OCI-LY1 (cell line): ENCODE data around the gene KRT4.

Experiments used
- H2AFZ ChIP-seq: fragments of 200-600 bp; sonication (generic), shearing (Covaris generic); 2 replicates; pipeline ENCODE4 v1.6.0; 2014; ENCODE audit warnings: antibody characterized with exemption, mild to moderate bottlenecking, low read length
- H3F3A ChIP-seq: fragments of 200-600 bp; sonication (generic), shearing (Covaris generic); 2 replicates; pipeline ENCODE4 v1.6.0; 2014; ENCODE audit warnings: mild to moderate bottlenecking, antibody characterized with exemption, low read length, moderate library complexity; ENCODE audit not compliant: insufficient read depth
- H3K27ac ChIP-seq: fragments of 200-600 bp; sonication (generic); 2 replicates; pipeline ENCODE4 v1.5.1; 2014; ENCODE audit warnings: low read length, mixed run types, mild to moderate bottlenecking, low read depth; ENCODE audit not compliant: poor library complexity, severe bottlenecking
- H3K27me3 ChIP-seq: fragments of 200-600 bp; sonication (generic); 2 replicates; pipeline ENCODE4 v1.6.0; 2014; ENCODE audit warnings: antibody characterized with exemption, mild to moderate bottlenecking, low read length, moderate library complexity; ENCODE audit not compliant: insufficient read depth
- H3K36me3 ChIP-seq: fragments of 200-600 bp; sonication (generic); 2 replicates; pipeline ENCODE4 v1.6.1; 2014; ENCODE audit warnings: mild to moderate bottlenecking, antibody characterized with exemption, low read length, moderate library complexity, mixed read lengths; ENCODE audit not compliant: insufficient read depth
- H3K4me1 ChIP-seq: fragments of 200-600 bp; sonication (generic); 2 replicates; pipeline ENCODE4 v1.5.1; 2014; ENCODE audit warnings: mild to moderate bottlenecking, low read length, moderate library complexity; ENCODE audit not compliant: insufficient read depth, severe bottlenecking
- H3K4me2 ChIP-seq: fragments of 200-600 bp; sonication (generic), shearing (Covaris generic); 2 replicates; pipeline ENCODE4 v1.6.1; 2014; ENCODE audit warnings: low read length
- H3K4me3 ChIP-seq: fragments of 200-600 bp; sonication (generic); 2 replicates; pipeline ENCODE4 v1.5.1; 2014; ENCODE audit warnings: low read length, low read depth, mild to moderate bottlenecking, mixed read lengths; ENCODE audit not compliant: poor library complexity, severe bottlenecking
- H3K79me2 ChIP-seq: fragments of 200-600 bp; shearing (Covaris generic); 2 replicates; pipeline ENCODE4 v1.6.1; 2016; ENCODE audit warnings: mixed run types, low read length, mixed read lengths; ENCODE audit not compliant: insufficient read depth
- H3K9ac ChIP-seq: fragments of 200-600 bp; sonication (generic), shearing (Covaris generic); 2 replicates; pipeline ENCODE4 v1.6.1; 2014; ENCODE audit warnings: mild to moderate bottlenecking, low read length, mixed read lengths
- H3K9me2 ChIP-seq: fragments of 200-600 bp; sonication (generic), shearing (Covaris generic); 2 replicates; pipeline ENCODE4 v1.6.1; 2014; ENCODE audit warnings: low read depth, mild to moderate bottlenecking, low read length, mixed read lengths
- H3K9me3 ChIP-seq: fragments of 200-600 bp; shearing (Covaris generic); 2 replicates; pipeline ENCODE4 v1.6.1; 2014; ENCODE audit warnings: low read length, mixed read lengths
- H4K20me1 ChIP-seq: fragments of 200-600 bp; sonication (generic), shearing (Covaris generic); 2 replicates; pipeline ENCODE4 v1.6.0; 2016; ENCODE audit warnings: mild to moderate bottlenecking, low read length; ENCODE audit not compliant: insufficient read depth
- EZH2 ChIP-seq: fragments of 200-600 bp; sonication (generic), shearing (Covaris generic); IDR thresholded peaks from 2 replicates; pipeline ENCODE4 v1.8.0; 2017; ENCODE audit warnings: borderline replicate concordance, mixed run types, mild to moderate bottlenecking, antibody characterized with exemption, low read length, moderate library complexity, mixed read lengths
- TF ChIP-seq, protein P1 (sequence below): fragments of 200-600 bp; sonication (generic), shearing (Covaris generic); IDR thresholded peaks from 2 replicates; pipeline ENCODE4 v1.5.1; 2017; ENCODE audit warnings: mild to moderate bottlenecking, antibody characterized with exemption, low read length, moderate library complexity, mixed read lengths

The KRT4 gene

DNA sequence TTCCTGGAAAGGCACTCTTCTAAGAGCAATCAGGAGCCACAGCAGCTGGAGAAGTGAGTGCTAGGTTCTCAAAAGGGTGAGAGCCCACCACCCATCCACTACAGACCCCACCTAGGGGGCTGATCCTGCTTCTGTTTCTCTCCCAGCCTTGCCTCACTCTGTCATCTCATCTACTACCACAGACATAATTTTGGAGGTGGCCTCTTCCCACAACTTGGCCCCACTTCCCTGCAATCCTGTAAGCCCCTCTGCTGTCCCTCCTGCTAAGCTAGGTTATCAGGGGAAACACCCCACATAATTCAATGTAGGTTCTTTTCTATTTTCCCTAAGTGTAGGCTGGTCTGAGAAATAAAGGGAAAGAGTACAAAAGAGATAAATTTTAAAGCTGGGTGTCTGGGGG is 53.3 kb downstream of the KRT4 start:
- H4K20me1 ChIP-seq = no peaks in the 10 kb centered on the region
- no peak overlapping the region for H3K9ac ChIP-seq
- H3K36me3 ChIP-seq = no peaks in the 10 kb centered on the region
- TF ChIP-seq EZH2 = no peak
- no peaks in the 10 kb centered on the region for H3K79me2 ChIP-seq
- no peaks in the 10 kb centered on the region for H3K4me1 ChIP-seq
- no peaks in the 10 kb centered on the region for H3K9me2 ChIP-seq
- H3K9me3 ChIP-seq = peaks cover 2% of the 10 kb centered on the region; the same call in 1 of the 2 replicates
- no peak overlapping the region for H3K27ac ChIP-seq
- no peak overlapping the region for H3K4me3 ChIP-seq
- no peak overlapping the region for H2AFZ ChIP-seq
- H3K4me2 ChIP-seq = no peak overlapping the region
- H3K27me3 ChIP-seq = no peaks in the 10 kb centered on the region
- H3F3A ChIP-seq = no peaks in the 10 kb centered on the region

DNA sequence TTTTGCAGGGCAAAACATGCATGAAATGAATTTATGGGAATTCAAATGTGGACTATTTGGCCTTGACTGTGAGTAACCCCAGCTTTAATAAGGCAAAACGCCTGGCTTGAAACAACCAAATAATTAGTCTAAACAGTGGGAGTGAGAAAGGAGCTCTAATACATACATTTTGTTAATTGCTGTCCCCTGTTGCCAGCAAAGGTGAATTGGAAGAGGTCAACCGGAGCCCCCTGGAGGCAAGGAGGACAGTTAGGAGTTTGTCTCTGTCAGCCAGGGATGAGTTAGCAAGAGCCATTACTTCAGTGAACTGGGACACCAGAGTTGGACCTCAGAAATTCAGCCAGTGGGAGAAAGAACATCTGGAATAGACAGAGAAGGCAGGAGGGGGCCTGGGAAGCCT is 54.2 kb downstream of the KRT4 start:
- Histone ChIP-seq H3K4me1 (no peaks in the 10 kb centered on the region), H3K36me3 (no peaks in the 10 kb centered on the region), H3K27ac (no peak overlapping the region), H3K9me2 (no peaks in the 10 kb centered on the region), H3F3A (no peaks in the 10 kb centered on the region), H2AFZ (no peak overlapping the region), H3K27me3 (no peaks in the 10 kb centered on the region), H3K9me3 (peaks cover 2% of the 10 kb centered on the region; the same call in 1 of the 2 replicates), H3K4me2 (no peak overlapping the region), H3K4me3 (no peak overlapping the region), H3K9ac (no peak overlapping the region), H4K20me1 (no peaks in the 10 kb centered on the region), H3K79me2 (no peaks in the 10 kb centered on the region)
- TF ChIP-seq, protein P1, sequence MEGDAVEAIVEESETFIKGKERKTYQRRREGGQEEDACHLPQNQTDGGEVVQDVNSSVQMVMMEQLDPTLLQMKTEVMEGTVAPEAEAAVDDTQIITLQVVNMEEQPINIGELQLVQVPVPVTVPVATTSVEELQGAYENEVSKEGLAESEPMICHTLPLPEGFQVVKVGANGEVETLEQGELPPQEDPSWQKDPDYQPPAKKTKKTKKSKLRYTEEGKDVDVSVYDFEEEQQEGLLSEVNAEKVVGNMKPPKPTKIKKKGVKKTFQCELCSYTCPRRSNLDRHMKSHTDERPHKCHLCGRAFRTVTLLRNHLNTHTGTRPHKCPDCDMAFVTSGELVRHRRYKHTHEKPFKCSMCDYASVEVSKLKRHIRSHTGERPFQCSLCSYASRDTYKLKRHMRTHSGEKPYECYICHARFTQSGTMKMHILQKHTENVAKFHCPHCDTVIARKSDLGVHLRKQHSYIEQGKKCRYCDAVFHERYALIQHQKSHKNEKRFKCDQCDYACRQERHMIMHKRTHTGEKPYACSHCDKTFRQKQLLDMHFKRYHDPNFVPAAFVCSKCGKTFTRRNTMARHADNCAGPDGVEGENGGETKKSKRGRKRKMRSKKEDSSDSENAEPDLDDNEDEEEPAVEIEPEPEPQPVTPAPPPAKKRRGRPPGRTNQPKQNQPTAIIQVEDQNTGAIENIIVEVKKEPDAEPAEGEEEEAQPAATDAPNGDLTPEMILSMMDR = no peak

DNA sequence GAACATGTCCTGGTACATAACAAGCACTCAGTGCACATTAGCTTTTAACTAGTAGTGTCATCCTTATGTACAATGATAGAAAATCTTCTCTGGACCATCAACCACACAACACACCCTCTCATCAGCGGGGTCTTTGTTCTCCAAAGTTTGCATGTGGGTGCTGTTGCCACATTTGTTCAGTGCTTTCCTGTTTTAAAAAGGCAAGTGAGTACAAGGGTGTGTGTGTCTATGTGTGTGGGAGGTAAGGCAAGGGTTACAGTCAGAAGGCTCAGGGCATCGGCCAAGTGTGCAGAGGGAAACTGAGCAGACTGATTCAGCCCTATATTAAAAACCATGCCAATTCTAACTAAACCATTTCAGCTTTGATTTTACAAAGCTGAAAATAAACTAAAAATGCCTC is 54.7 kb downstream of the KRT4 start:
- TF ChIP-seq, protein P1 = no peak
- TF ChIP-seq EZH2 = no peak
- H3K9me2 ChIP-seq = no peaks in the 10 kb centered on the region

DNA sequence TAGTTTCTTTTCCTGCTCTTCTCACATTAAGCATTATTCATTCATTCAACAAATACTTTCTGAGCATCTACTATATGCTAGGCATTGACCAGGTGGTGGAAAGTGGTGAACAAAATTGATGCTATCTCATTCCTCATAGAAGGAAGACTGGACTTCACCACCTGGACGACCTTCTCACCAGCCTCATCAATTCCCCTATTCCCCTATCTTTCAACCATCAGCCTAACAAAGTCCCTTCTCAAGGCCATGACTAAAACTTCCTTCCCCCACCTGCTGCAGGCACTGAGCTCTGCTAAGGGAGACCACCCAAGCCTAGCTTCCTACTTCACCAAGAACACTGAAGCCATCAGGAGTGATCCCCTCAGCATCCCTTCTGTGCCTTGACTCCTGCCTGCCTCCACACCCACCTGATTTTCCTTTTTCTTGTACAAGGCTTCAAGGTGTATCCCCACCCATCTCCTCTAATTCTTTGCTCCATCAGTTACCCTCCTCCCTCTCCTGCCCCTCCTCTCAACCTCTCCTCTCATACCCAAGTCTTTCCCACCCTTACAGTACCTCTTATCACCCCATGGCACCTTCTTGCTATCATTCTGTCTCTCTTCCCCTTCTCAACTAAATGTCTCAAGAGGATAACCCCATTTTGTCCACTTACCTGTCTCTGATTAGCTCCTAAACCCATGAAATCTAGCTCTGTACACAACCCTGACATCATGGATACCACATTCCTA is 56.3 kb downstream of the KRT4 start:
- Histone ChIP-seq H3K36me3 (no peaks in the 10 kb centered on the region), H3K4me1 (no peaks in the 10 kb centered on the region), H3F3A (no peaks in the 10 kb centered on the region), H3K79me2 (no peaks in the 10 kb centered on the region), H3K9me2 (no peaks in the 10 kb centered on the region), H3K4me3 (no peak overlapping the region), H3K9me3 (peaks cover 2% of the 10 kb centered on the region; the same call in 1 of the 2 replicates), H3K27me3 (no peaks in the 10 kb centered on the region), H2AFZ (no peak overlapping the region), H3K27ac (no peak overlapping the region), H4K20me1 (no peaks in the 10 kb centered on the region), H3K4me2 (no peak overlapping the region), H3K9ac (no peak overlapping the region)
- no peak for TF ChIP-seq EZH2
- TF ChIP-seq, protein P1 = no peak

More for the DNA sequence above, 54.7 kb downstream of the KRT4 start:
- Histone ChIP-seq H3F3A (no peaks in the 10 kb centered on the region), H3K9ac (no peak overlapping the region), H2AFZ (no peak overlapping the region), H3K4me3 (no peak overlapping the region), H3K4me2 (no peak overlapping the region), H3K79me2 (no peaks in the 10 kb centered on the region), H3K27me3 (no peaks in the 10 kb centered on the region), H3K4me1 (no peaks in the 10 kb centered on the region), H3K27ac (no peak overlapping the region), H3K9me3 (peaks cover 2% of the 10 kb centered on the region; the same call in 1 of the 2 replicates), H3K36me3 (no peaks in the 10 kb centered on the region), H4K20me1 (no peaks in the 10 kb centered on the region)
